ENCODE data around the gene AKR1B1. TPM values are rescaled to one million over a fixed set of nuclear protein-coding genes. Genes with fewer than 3 reads are reported as not detected.

Gene AKR1B1
- total RNA-seq, 3 donors from 2014 or later (not counting 1 experiment from before 2014, with no cell fraction given) = 68.4 to 106 (median 85.1) TPM

GRCh38 chr7:134474828-134475227, 15.9 kb upstream of the AKR1B1 start:
- H3K36me3 ChIP-seq (ENCODE audit: control insufficient read depth, insufficient read depth, low read length) = no peaks in the 10 kb centered on the region
- DNase-seq (no peak), ATAC-seq (no peak)
- no peaks in the 10 kb centered on the region for H3K9me3 ChIP-seq (ENCODE audit: control insufficient read depth, insufficient read depth, low read length)
- Mint-ChIP-seq H3K4me3 (no peak overlapping the region), H3K36me3 (no peaks in the 10 kb centered on the region), H3K9me3 (no peaks in the 10 kb centered on the region), H3K4me1 (no peaks in the 10 kb centered on the region), H3K27ac (no peak overlapping the region), H3K27me3 (ENCODE audit: low read depth in 2 of 2) (peaks cover 11 to 34% of the 10 kb centered on the region in 2 donors)
- H3K27me3 ChIP-seq (ENCODE audit: control insufficient read depth, insufficient read depth, low read length) = no peaks in the 10 kb centered on the region
- intact Hi-C loops (cut with micrococcal nuclease) = no loop called here
- H3K4me1 ChIP-seq (ENCODE audit: control insufficient read depth, insufficient read depth, low read length) = no peaks in the 10 kb centered on the region
- WGBS (ENCODE audit: insufficient coverage) = 78% methylated on average over 1 of the region's 1 CpG
- H3K27ac ChIP-seq (ENCODE audit: low read length) = no peak overlapping the region
- no peak for TF ChIP-seq CTCF (IDR thresholded peaks at IDR 0.05)
- H3K4me3 ChIP-seq (ENCODE audit: low read length) = no peak overlapping the region

- H3K36me3 Mint-ChIP-seq = no peaks in the 10 kb centered on the region
- no peaks in the 10 kb centered on the region for H3K36me3 ChIP-seq (ENCODE audit: control insufficient read depth, insufficient read depth, low read length)
- intact Hi-C loops (cut with micrococcal nuclease) = no loop called here
- H3K4me1 ChIP-seq (ENCODE audit: control insufficient read depth, insufficient read depth, low read length) = no peaks in the 10 kb centered on the region
- no peak for TF ChIP-seq CTCF (IDR thresholded peaks at IDR 0.05)
- no peaks in the 10 kb centered on the region for H3K4me1 Mint-ChIP-seq
- no peak for DNase-seq
- no peak overlapping the region for H3K4me3 ChIP-seq (ENCODE audit: low read length)
- no peak overlapping the region for H3K4me3 Mint-ChIP-seq
- no peaks in the 10 kb centered on the region for H3K27me3 ChIP-seq (ENCODE audit: control insufficient read depth, insufficient read depth, low read length)
- H3K9me3 Mint-ChIP-seq = no peaks in the 10 kb centered on the region
- no peak overlapping the region for H3K27ac Mint-ChIP-seq
- ATAC-seq = no peak
- WGBS (ENCODE audit: insufficient coverage) = 90% methylated on average over 5 of the region's 6 CpGs
- H3K9me3 ChIP-seq (ENCODE audit: control insufficient read depth, insufficient read depth, low read length) = no peaks in the 10 kb centered on the region
- H3K27ac ChIP-seq (ENCODE audit: low read length) = no peak overlapping the region
- H3K27me3 Mint-ChIP-seq (ENCODE audit: low read depth in 2 of 2) = peaks cover 8 to 27% of the 10 kb centered on the region in 2 donors
Measured at GRCh38 chr7:134473861-134474291, 15.0 kb upstream of the AKR1B1 start.

GRCh38 chr7:134472572-134473244, 13.8 kb upstream of the AKR1B1 start:
- Mint-ChIP-seq H3K4me1 (no peaks in the 10 kb centered on the region), H3K4me3 (no peak overlapping the region), H3K9me3 (no peaks in the 10 kb centered on the region), H3K27ac (no peak overlapping the region), H3K36me3 (no peaks in the 10 kb centered on the region), H3K27me3 (ENCODE audit: low read depth in 2 of 2) (peaks cover 7 to 20% of the 10 kb centered on the region in 2 donors)
- WGBS (ENCODE audit: insufficient coverage) = 100% methylated on average over 2 of the region's 2 CpGs
- ATAC-seq (no peak), DNase-seq (no peak)
- intact Hi-C loops (cut with micrococcal nuclease) = no loop called here
- Histone ChIP-seq H3K9me3 (ENCODE audit: control insufficient read depth, insufficient read depth, low read length) (no peaks in the 10 kb centered on the region), H3K4me1 (ENCODE audit: control insufficient read depth, insufficient read depth, low read length) (no peaks in the 10 kb centered on the region), H3K4me3 (ENCODE audit: low read length) (no peak overlapping the region), H3K27me3 (ENCODE audit: control insufficient read depth, insufficient read depth, low read length) (no peaks in the 10 kb centered on the region), H3K27ac (ENCODE audit: low read length) (no peak overlapping the region), H3K36me3 (ENCODE audit: control insufficient read depth, insufficient read depth, low read length) (no peaks in the 10 kb centered on the region)
- no peak for TF ChIP-seq CTCF (IDR thresholded peaks at IDR 0.05)

GRCh38 chr7:134470864-134471263, 12.0 kb upstream of the AKR1B1 start:
- DNase-seq = no peak
- no peaks in the 10 kb centered on the region for H3K27me3 ChIP-seq (ENCODE audit: control insufficient read depth, insufficient read depth, low read length)
- no peaks in the 10 kb centered on the region for H3K36me3 ChIP-seq (ENCODE audit: control insufficient read depth, insufficient read depth, low read length)
- H3K4me1 Mint-ChIP-seq = no peaks in the 10 kb centered on the region
- 96% methylated on average over 4 of the region's 4 CpGs for WGBS (ENCODE audit: insufficient coverage)
- peaks cover 3 to 17% of the 10 kb centered on the region in 2 donors for H3K27me3 Mint-ChIP-seq (ENCODE audit: low read depth in 2 of 2)
- no peak for ATAC-seq
- H3K4me1 ChIP-seq (ENCODE audit: control insufficient read depth, insufficient read depth, low read length) = no peaks in the 10 kb centered on the region
- H3K9me3 ChIP-seq (ENCODE audit: control insufficient read depth, insufficient read depth, low read length) = no peaks in the 10 kb centered on the region
- no peaks in the 10 kb centered on the region for H3K9me3 Mint-ChIP-seq
- no peak overlapping the region for H3K4me3 ChIP-seq (ENCODE audit: low read length)
- H3K36me3 Mint-ChIP-seq = no peaks in the 10 kb centered on the region
- H3K27ac ChIP-seq (ENCODE audit: low read length) = no peak overlapping the region
- H3K27ac Mint-ChIP-seq = no peak overlapping the region
- no peak for TF ChIP-seq CTCF (IDR thresholded peaks at IDR 0.05)
- intact Hi-C loops (cut with micrococcal nuclease) = no loop called here
- no peak overlapping the region for H3K4me3 Mint-ChIP-seq

Measured in natural killer cell (primary cell).